CD4-positive, alpha-beta T cell treated with Interleukin-15 for 4 hours (primary cell): ENCODE data around the gene VEGFB.

ENCODE experiments used
- DNase-seq: peaks from one replicate; pipeline ENCODE4 v3.0.0-alpha.2; 2020; ENCODE audit warnings: low spot score

VEGFB gene

DNA sequence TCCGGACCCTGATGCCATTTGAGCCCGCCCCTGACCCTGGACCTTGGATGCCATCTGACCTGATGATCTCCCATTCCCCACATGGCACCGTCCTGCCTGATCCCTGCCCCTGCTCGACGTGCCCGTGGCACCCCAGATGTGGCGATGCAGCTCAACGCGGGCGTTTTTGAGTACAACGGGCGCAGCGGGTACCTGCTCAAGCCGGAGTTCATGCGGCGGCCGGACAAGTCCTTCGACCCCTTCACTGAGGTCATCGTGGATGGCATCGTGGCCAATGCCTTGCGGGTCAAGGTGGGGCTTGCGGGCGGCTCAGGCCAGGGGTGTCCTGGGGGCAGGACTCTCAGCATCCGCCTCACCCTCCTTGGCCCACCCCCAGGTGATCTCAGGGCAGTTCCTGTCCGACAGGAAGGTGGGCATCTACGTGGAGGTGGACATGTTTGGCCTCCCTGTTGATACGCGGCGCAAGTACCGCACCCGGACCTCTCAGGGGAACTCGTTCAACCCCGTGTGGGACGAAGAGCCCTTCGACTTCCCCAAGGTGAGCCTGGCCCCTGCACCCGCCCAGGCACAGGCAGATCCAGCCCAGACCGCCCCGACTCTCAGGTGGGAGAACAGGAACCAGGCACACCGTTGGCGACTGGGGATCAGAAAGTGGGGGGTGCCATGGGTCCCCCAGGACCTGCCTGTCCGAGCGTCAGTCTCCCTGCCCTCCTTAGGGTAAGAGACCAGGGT lies 28.1 kb downstream of the VEGFB start:
- DNase-seq, result no peak

DNA sequence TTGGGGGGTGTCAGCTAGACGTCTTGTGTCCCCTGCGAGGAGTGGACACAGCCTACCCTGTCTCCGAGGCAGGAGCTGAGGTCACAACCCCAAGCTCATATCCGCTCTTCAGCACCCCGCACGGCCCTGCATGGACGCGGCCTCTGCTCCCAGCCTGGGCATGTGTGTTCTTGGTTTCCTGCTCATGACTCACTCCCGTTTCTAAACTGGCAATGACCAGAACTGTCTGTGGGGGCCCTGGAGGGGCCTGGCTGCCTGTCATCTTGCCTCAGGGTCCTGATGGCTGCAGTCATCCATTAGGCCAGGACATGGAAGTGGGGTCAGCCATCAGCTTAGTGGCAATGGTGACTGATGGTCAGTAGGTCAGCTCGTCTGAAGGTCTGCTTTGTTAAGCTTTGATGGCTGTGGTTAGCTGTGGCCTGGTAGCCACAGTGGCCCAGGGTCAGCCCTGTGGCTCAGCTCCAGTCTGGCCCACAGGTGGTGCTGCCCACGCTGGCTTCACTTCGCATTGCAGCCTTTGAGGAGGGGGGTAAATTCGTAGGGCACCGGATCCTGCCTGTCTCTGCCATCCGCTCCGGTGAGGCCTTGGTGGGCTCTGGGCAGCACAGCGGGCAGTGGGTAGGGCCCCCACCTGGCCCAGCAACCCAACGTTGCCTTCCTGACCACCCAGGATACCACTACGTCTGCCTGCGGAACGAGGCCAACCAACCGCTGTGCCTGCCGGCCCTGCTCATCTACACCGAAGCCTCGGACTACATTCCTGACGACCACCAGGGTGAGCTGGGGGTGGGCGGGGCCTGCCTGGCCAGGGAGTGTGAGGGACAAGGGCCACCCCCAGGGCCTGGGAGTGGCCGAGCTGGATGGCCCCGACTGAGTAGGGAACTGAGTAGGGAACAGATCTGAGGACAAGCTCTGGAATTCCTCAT lies 28.9 kb downstream of the VEGFB start:
- DNase-seq, result no peak

DNA sequence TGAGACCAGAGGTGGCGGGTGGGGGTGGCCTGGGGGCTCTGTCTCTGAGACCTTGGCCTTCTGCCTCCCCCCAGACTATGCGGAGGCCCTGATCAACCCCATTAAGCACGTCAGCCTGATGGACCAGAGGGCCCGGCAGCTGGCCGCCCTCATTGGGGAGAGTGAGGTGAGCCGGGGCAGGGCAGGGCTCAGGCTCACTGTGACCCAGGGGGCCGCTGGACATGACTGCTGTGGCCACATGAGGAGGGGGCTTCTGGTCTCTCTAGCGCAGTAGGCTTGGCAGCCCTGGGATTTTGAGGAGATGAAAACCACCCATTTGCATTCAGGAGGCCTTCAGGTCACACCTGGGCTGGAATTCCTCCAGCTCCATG lies 29.5 kb downstream of the VEGFB start:
- no peak for DNase-seq

DNA sequence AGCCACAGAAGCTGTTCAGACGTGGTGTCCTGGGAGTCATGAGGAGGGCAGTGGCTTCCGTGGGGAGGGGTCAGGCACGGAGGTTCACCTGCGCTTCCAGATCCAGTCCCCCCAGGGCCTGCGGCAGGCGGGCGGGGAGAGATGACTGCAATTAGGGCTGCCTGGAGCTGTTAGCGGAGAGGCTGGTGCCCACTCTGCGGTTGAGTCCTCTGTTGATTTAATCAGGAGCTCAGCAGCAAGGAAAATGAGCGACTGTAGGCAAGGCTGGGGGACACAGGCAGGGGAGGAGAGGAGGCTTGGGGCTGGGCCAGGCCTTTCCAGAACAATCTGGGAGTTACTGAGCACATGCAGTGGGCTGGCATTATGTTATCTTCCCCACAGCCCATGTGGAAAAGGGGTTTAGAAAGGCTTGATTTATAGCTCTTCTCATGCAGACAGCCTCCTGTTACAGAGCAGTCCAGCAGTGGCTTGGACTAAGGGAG lies 30.0 kb downstream of the VEGFB start:
- DNase-seq, result no peak

DNA sequence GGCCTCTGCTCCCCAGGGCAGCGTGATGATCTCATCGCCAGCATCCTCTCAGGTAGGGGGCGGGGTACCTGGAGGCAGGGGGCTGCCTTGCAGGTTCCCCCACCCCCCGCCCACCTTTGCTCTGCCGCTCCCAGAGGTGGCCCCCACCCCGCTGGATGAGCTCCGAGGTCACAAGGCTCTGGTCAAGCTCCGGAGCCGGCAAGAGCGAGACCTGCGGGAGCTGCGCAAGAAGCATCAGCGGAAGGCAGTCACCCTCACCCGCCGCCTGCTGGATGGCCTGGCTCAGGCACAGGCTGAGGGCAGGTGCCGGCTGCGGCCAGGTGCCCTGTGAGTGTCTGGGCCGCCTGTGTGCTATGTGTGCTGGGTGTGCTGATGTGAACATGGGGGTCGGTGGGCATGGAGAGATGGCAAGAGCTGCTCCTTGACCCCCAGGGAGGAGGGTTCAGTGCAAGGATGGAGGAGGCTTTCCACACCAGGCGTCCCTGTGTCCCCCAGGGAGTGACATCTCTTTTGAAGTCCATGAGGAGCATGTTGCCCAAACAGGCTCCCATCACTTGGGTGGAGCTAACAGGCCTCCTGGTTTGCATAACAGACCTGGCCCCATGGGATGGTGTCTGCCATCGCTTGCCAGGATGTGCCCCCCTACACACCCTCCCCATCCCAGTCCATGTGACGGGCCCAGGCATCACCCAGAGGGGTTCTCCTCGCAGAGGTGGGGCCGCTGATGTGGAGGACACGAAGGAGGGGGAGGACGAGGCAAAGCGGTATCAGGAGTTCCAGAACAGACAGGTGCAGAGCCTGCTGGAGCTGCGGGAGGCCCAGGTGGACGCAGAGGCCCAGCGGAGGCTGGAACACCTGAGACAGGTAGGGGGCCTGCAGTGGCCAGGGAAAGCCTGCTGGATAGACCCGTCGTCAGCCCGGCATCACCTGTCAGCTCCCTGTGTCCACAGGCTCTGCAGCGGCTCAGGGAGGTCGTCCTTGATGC lies 31.1 kb downstream of the VEGFB start:
- DNase-seq, result no peak

DNA sequence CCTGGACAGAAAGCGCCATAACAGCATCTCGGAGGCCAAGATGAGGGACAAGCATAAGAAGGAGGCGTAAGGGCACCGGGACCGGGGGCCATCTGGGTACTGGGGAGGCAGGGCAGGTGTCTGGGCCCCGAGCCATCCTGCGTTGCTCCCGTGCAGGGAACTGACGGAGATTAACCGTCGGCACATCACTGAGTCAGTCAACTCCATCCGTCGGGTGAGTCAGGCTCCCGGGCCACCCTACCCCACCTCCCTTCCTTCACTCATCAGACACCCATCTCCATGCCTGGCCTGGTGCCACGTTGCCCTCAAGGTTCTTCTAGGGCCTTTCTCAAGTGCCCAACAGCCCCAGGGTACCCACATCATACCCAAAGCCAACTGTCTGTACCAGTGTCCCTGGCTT lies 32.0 kb downstream of the VEGFB start:
- DNase-seq, result no peak

DNA sequence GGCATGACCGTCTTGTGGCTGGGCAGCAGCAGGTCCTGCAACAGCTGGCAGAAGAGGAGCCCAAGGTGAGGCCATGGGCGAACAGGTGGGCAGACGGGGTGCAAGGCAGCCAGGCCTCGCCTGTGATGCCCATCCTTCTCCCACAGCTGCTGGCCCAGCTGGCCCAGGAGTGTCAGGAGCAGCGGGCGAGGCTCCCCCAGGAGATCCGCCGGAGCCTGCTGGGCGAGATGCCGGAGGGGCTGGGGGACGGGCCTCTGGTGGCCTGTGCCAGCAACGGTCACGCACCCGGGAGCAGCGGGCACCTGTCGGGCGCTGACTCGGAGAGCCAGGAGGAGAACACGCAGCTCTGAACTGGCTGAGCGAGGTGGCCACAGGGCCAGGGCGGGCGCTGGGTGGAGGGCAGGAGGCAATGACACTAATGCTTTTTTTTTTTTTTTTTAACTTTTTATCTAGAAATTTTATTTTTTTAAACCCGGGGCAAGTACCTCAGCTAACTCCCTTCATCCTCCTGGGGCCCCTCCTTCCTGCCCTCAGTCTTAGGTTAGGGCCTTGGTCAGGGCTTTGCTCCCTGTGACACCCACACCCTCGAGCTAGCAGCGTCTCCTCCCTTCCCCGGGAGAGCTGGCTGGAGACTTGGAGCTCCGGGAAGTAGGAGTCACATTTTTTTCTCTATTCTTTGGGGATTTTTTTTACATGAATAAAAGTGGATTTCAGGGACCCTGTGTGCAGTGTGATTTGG lies 33.0 kb downstream of the VEGFB start:
- DNase-seq, result no peak

DNA sequence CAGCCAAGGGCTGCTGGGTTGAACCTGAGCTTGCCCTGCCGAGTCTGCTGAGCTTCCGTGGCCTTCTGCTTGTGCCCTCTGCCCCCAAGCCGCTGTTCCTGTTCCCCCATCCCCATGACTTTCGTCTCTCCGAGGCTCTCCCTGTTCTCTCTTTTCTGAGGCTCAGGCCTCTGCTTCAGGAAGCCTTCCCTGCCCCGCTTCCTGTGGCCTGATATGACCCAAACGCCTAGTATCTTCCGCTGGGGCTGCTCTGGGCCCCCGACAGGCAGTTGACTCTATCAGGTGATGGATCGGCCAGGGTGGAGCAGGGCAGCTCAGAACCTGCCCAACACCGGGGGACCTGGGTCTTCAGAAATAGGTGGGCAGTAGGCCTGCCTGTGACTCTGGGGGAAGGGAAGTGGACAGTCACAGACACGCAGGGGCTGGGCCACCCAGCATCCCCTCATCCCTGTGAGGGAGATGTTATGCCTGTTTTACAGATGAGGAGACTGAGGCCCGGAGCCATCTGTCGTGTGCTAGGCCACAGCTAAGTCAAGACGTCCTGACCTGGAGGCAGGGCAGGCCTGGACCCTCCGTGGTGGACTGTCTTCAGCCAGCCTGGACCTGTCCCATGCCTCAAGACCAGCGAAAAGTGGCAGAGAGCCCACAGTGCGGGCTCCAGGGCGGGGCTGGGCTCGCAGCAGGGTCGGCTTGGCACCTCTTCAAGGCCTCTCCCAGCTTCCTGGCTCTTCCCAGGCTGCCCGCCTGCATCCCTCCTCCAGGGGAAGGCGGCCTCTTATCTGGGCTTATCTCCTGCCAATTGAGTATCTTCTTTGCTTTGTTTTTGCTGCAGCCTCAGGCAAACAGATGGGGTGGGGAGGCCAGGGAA lies 33.9 kb downstream of the VEGFB start:
- no peak for DNase-seq

DNA sequence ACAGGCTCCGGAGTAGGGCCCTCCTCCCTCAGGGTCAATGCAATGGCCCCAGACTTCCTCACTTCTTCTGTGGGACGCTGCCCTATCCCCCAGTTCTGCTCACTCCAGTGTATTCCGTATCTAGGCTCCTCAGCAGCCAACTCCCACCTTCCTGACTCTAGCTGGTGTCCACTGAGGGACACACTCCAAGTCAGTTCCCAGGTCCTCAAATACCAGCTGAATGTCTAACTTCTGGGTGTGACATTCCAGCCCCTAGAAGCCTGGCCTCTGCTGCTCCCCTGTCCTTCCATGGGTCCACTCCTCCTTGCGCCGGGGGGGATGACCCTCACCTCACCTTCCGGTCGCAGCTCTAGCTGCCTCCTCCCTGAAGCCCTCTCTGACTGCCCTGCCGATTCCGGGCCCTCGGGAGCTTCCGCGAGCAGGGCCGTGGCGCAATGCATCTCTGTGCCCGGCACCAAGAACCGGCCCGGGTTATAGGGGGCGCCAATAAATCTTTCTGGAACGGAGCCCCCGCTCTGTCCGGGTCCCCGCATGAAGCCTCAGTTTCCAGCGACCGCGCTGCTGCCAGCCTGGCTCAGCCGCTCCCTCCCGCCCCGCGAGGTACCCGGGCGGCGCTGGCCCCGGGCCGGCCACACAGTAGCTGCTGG lies 34.6 kb downstream of the VEGFB start:
- peak; percentile 31 for DNase-seq

DNA sequence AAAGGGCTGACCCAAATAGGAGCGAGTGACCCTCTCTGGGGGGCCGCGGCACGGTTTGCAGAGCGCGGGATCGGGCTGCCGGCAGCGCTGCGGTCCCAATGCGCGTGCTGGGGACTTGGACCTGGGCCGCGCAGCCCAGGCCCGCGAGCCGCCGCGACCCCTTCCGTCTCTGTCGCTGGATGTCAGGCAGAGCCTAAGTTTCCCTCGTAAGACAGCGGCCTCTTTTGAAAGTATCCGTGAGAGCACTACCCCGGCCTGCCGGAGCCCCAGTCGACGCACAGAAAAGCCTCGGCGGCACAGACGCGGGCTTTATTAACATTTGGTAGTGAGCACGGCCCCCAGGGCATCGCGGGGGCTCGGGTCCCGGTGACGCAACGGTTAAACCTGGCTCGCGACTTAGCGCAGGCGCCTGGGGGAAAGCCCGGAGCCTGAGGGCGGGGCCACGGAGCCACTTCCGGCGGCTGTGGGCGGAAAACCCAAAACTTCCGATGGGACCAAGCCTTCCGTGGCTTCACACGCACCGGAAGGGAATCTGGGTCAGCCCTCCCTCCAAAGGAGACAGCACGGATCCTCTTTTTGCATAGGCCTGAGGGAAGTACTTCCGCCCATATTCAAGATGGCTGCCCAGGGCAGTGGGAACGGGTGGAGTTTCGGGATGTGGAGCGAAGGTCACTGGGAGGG lies 35.3 kb downstream of the VEGFB start:
- DNase-seq, result peak; percentile 98

DNA sequence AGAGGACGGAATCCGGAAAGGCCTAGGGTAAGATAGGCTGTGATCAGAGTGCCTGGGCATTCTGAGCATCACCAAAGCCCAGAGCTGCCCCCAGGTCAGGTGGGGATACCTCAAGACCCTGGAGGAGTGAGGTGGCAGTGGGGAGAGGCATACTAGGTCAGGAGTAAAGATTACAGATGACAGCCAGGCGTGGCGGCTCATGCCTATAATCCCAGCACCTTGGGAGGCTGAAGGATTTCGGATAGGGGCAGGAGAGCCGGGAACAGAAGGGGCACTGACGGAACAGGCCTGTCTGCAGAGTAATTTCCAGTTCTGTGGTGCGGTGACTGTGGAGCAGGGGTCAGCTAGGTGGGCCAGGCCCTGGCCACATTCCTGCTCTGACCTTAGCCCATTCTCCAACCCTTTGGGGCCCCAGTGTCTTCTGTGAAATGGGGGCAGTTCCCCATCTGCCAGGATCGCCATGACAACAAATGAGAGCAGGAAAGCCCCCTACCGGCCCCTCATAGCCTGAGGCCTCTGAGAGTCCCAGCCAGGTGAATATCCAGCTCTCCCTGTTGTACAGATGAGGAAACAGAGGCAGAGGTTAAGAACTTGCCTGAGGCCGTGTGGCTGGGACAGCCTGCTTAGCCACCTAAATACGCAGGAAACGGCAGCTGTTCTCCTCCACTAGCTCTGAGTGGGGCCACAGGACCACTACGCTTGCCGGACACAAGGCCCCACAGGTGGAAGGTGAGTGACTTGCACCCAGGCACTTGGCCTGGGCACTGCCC lies 40.8 kb downstream of the VEGFB start:
- DNase-seq, result no peak

DNA sequence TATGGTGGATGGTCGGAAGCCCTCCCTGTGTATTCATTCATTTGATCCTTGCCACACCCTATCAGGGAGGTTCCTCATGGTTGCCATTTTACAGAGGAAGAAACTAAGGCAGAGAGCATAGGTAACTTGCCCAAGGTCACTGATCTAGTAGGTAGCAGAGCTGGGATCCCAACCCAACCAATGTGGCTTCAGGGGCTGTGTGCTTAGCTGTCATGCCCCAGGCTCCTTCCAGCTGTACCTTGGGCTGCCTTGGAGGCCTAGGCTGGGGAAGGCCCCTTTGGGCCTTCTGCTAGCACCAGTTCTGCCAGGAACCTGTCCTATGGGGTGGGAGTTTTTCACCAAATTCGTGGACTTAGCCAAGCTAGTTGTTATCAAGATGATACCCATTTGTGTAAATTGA lies 41.5 kb downstream of the VEGFB start:
- no peak for DNase-seq

DNA sequence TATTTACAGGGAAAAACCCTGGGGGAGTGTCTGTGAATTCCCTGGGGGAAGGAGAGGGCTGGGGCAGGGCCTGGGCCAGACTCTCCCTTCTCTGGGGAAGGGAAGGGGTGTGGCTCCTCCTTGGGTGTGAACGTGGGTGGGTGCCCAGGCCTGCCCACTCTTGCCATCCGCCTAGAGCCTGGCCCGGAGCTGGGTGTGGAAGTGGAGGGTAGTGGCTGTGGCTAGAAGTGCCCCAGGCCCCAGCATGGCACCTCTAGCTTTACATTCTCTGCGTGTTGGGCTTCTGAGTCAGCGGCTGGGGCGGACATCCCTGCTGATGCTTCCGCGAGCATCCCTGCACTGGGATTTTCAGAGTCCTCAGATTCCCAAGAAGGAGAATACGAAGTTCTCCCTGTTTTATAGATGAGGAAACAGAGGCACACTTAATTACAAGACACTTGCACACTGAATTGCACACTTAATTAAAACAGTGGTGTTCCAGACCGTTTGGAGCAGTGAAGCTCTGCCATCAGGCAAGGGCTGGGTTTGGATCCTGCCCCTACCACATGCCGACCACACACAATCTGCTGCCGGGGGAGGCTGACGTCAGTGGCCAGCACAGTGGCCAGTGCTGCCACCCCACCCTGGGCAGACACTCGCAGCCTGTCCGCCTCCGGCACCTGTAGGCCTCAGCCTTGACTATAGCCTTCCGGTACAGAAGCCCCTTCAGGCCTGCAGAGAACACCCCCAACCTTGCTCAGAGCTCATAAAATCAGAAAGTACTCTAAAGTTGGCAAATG lies 42.5 kb downstream of the VEGFB start:
- DNase-seq, result no peak

DNA sequence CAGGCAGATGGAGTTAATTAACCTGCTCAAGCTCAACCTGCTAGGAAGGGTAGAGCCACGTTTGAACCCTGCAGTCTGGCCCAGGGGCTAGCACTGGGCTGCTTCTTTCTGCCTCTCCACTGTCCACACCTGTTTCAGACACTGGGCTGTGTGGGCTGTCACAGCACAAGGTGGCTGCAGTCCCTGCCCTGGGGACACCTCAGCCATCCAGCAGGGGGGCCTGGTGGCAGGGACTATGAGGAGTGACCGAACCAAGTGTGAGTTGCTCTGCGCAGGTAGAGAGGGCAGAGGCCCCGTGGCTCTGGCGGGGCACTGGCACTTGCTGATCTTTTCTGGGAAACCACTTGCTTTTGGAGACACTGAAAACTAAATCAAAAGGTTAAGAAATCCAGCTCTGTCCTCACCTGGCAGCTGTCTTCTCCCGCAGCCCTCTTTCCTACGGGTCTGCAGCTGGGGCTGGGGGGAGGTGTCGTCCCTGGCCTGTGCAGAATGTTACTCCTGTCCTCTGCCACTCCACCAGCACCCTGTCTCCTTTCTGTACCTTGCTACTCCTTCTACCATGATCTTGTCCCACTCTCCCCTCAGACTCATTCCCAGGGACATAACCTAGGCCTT lies 44.3 kb downstream of the VEGFB start:
- no peak for DNase-seq

DNA sequence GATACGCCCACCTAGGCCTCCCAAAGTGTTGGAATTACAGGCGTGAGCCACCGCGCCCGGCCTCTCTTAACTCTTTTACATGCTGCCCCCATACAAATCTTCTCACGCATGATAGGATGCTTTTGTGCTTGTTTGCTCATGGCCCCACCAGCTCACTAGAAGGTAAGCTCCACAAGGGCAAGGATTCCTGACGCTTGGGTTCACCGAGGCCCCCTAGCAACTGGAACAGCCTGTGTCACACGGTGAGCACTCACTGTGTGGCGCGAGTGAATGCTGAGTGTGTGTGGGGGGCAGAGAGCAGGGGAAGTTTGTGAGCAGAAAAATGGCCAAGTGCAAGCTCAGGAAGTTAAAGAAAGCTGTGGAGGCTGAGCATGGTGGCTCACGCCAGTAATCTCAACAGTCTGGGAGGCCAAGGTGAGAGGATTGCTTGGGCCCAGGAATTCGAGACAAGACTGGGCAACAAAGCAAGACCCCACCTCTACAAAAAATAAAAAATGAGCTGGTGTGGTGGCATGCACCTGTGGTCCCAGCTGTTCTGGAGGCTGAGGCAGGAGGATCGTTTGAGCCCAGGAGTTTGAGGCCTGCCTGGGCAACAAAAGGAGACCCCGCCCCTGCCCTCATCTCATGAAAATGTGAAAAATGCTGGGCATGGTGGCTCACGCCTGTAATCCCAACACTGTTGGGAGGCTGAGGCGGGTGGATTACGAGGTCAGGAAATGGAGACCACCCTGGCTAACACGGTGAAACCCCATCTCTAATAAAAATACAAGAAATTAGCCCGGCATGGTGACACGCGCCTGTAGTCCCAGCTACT lies 47.8 kb downstream of the VEGFB start:
- no peak for DNase-seq

DNA sequence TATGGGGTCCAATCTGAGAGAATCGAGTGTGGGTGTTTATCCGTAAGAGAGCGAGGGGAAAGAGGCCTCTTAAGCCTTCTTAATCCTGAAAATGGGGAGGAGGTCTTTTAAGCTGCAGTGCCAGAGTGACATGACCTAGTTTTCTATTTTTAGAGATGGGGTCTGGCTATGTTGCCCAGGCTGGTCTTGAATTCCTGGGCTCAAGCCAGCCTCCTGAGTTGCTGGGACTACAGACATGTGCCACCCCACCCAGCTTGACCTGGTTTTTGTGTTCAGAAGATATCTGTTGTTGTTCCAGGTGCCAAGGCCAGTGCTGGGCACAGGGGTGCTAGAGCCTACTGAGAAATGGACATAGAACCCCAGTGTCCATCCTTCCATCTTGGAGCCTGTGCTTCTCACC lies 48.7 kb downstream of the VEGFB start:
- DNase-seq, result no peak
